Measurements from ENCODE around the gene HSPA2. TPM values are rescaled to one million over a fixed set of nuclear protein-coding genes. Genes with fewer than 3 reads are reported as not detected.

HSPA2 gene
- total RNA-seq = 1 to 10 TPM; 4.1 to 8.2 TPM

- ATAC-seq = peak; percentile 93 to 96
- Mint-ChIP-seq H3K27ac (peak within 1 kb of the TSS; percentile 88 to 96), H3K9me3 (peaks cover 4 to 12% of the 10 kb centered on the region in 2 donors), H3K36me3 (peaks cover 33 to 34% of the 10 kb centered on the region in 2 donors)
- peak; percentile 97 to 99 for DNase-seq (ENCODE audit: low spot score in 2 of 2)
Observed at GRCh38 chr14:64540208-64541202, at the start of gene HSPA2. TSS of gene HSPA2 (plus strand) at chr14:64540741. CDS start at chr14:64540850, 109 bp downstream.

- Mint-ChIP-seq H3K27ac (no peak overlapping the region), H3K9me3 (no peaks in the 10 kb centered on the region), H3K36me3 (peaks cover 5 to 30% of the 10 kb centered on the region in 2 donors)
- no peak for DNase-seq (ENCODE audit: low spot score in 2 of 2)
- ATAC-seq = no peak
Observed at GRCh38 chr14:64491637-64492036, 48.9 kb upstream of the HSPA2 start.

- DNase-seq (ENCODE audit: low spot score in 2 of 2) = no peak
- H3K27ac Mint-ChIP-seq = peak overlapping the region; percentile 24 to 53
- H3K36me3 Mint-ChIP-seq = peaks cover under 1 to 34% of the 10 kb centered on the region in 2 donors
- H3K9me3 Mint-ChIP-seq = no peaks in the 10 kb centered on the region
- ATAC-seq = no peak
Observed at GRCh38 chr14:64493455-64493854, 47.1 kb upstream of the HSPA2 start.

- Mint-ChIP-seq H3K27ac (peak overlapping the region; percentile 19 to 39), H3K36me3 (peaks cover 5 to 40% of the 10 kb centered on the region in 2 donors), H3K9me3 (no peaks in the 10 kb centered on the region)
- no peak for ATAC-seq
- no peak for DNase-seq (ENCODE audit: low spot score in 2 of 2)
Observed at GRCh38 chr14:64495252-64495651, 45.3 kb upstream of the HSPA2 start.

- H3K27ac Mint-ChIP-seq = no peak overlapping the region
- peaks cover 12 to 48% of the 10 kb centered on the region in 2 donors for H3K36me3 Mint-ChIP-seq
- DNase-seq (ENCODE audit: low spot score in 2 of 2) (no peak), ATAC-seq (no peak)
- H3K9me3 Mint-ChIP-seq = no peaks in the 10 kb centered on the region
Observed at GRCh38 chr14:64496764-64497163, 43.8 kb upstream of the HSPA2 start.

- peaks cover 27 to 50% of the 10 kb centered on the region in 2 donors for H3K36me3 Mint-ChIP-seq
- H3K9me3 Mint-ChIP-seq = no peaks in the 10 kb centered on the region
- H3K27ac Mint-ChIP-seq = peak overlapping the region; percentile 89 to 98
- no peak for ATAC-seq
- DNase-seq (ENCODE audit: low spot score in 2 of 2) = no peak
Observed at GRCh38 chr14:64500088-64500487, 40.5 kb upstream of the HSPA2 start.

GRCh38 chr14:64501411-64502171 lies 39.0 kb upstream of the HSPA2 start:
- Mint-ChIP-seq H3K36me3 (peaks cover 36 to 56% of the 10 kb centered on the region in 2 donors), H3K27ac (peak overlapping the region; percentile 89 to 98), H3K9me3 (no peaks in the 10 kb centered on the region)
- DNase-seq (ENCODE audit: low spot score in 2 of 2) (no peak), ATAC-seq (no peak)

GRCh38 chr14:64502456-64502855 lies 38.1 kb upstream of the HSPA2 start:
- H3K36me3 Mint-ChIP-seq = peaks cover 36 to 50% of the 10 kb centered on the region in 2 donors
- peak overlapping the region; percentile 89 to 98 for H3K27ac Mint-ChIP-seq
- no peaks in the 10 kb centered on the region for H3K9me3 Mint-ChIP-seq
- DNase-seq (ENCODE audit: low spot score in 2 of 2) (peak in 1 of 2 donors; percentile 20), ATAC-seq (no peak)

- ATAC-seq = no peak
- peak in 1 of 2 donors; percentile 22 for DNase-seq (ENCODE audit: low spot score in 2 of 2)
- Mint-ChIP-seq H3K36me3 (peaks cover 36 to 50% of the 10 kb centered on the region in 2 donors), H3K27ac (peak overlapping the region; percentile 89 to 98), H3K9me3 (no peaks in the 10 kb centered on the region)
Observed at GRCh38 chr14:64502887-64503433, 37.6 kb upstream of the HSPA2 start.

- ATAC-seq (peak; percentile 71 to 77), DNase-seq (ENCODE audit: low spot score in 2 of 2) (peak; percentile 93 to 94)
- no peaks in the 10 kb centered on the region for H3K9me3 Mint-ChIP-seq
- H3K36me3 Mint-ChIP-seq = peaks cover 36 to 50% of the 10 kb centered on the region in 2 donors
- peak within 1 kb of the TSS; percentile 89 to 100 for H3K27ac Mint-ChIP-seq
Observed at GRCh38 chr14:64503434-64504309, 36.9 kb upstream of the HSPA2 start, which contains the start of gene ZBTB25. TSS of gene ZBTB25 (minus strand) at chr14:64503838. CDS start at chr14:64490533, 13,305 bp downstream.

GRCh38 chr14:64504310-64504896 lies 36.1 kb upstream of the HSPA2 start, which contains the start of gene ZBTB1:
TSS of gene ZBTB1 (plus strand) at chr14:64504770. CDS start at chr14:64521505, 16,735 bp downstream.
- H3K36me3 Mint-ChIP-seq = peaks cover 36 to 49% of the 10 kb centered on the region in 2 donors
- peak within 1 kb of the TSS; percentile 89 to 100 for H3K27ac Mint-ChIP-seq
- DNase-seq (ENCODE audit: low spot score in 2 of 2) (peak; percentile 79 to 89), ATAC-seq (peak; percentile 55 to 58)
- no peaks in the 10 kb centered on the region for H3K9me3 Mint-ChIP-seq

- no peaks in the 10 kb centered on the region for H3K9me3 Mint-ChIP-seq
- peaks cover 31 to 41% of the 10 kb centered on the region in 2 donors for H3K36me3 Mint-ChIP-seq
- peak; percentile 21 to 33 for ATAC-seq
- H3K27ac Mint-ChIP-seq = peak overlapping the region; percentile 89 to 97
- peak; percentile 76 to 77 for DNase-seq (ENCODE audit: low spot score in 2 of 2)
Observed at GRCh38 chr14:64504897-64505794, 35.4 kb upstream of the HSPA2 start.

- DNase-seq (ENCODE audit: low spot score in 2 of 2) (no peak), ATAC-seq (no peak)
- peak overlapping the region; percentile 89 to 97 for H3K27ac Mint-ChIP-seq
Observed at GRCh38 chr14:64506721-64507120, 33.8 kb upstream of the HSPA2 start.

More at GRCh38 chr14:64506721-64507120, 33.8 kb upstream of the HSPA2 start:
- Mint-ChIP-seq H3K9me3 (no peaks in the 10 kb centered on the region), H3K36me3 (peaks cover 25 to 33% of the 10 kb centered on the region in 2 donors)

All from activated naive CD4-positive, alpha-beta T cell treated with anti-CD3 and anti-CD28 coated beads, Interleukin-2, amount 50 U/mL, for 72 hours (primary cell).